Astrocyte of the cerebellum (primary cell): ENCODE measurements around the gene KLB.
"Not testable (repeated sequence)": the region's sequence is repeated elsewhere in the genome, so short reads cannot be mapped to it uniquely, and the experiment has no call there.

Experiments used
- DNase-seq: peaks from one replicate; pipeline ENCODE4 v3.0.0-alpha.2; 2011; ENCODE audit warnings: low read depth
- H3K4me3 ChIP-seq: 2 replicates; pipeline ENCODE4 v1.5.1; 2011; ENCODE audit warnings: mild to moderate bottlenecking, low read depth, low read length, moderate library complexity
- in situ Hi-C: cut with HindIII; loops from 2 replicates; pipeline ENCODE4 v1.10.0; 2017; ENCODE audit warnings: low sequenced_read_pairs
- TF ChIP-seq, protein P1 (sequence below): IDR thresholded peaks from 2 replicates; pipeline ENCODE4 v1.5.1; 2012; ENCODE audit warnings: low read length, low read depth, moderate library complexity, mild to moderate bottlenecking; ENCODE audit errors: missing control alignments

The KLB gene

DNA sequence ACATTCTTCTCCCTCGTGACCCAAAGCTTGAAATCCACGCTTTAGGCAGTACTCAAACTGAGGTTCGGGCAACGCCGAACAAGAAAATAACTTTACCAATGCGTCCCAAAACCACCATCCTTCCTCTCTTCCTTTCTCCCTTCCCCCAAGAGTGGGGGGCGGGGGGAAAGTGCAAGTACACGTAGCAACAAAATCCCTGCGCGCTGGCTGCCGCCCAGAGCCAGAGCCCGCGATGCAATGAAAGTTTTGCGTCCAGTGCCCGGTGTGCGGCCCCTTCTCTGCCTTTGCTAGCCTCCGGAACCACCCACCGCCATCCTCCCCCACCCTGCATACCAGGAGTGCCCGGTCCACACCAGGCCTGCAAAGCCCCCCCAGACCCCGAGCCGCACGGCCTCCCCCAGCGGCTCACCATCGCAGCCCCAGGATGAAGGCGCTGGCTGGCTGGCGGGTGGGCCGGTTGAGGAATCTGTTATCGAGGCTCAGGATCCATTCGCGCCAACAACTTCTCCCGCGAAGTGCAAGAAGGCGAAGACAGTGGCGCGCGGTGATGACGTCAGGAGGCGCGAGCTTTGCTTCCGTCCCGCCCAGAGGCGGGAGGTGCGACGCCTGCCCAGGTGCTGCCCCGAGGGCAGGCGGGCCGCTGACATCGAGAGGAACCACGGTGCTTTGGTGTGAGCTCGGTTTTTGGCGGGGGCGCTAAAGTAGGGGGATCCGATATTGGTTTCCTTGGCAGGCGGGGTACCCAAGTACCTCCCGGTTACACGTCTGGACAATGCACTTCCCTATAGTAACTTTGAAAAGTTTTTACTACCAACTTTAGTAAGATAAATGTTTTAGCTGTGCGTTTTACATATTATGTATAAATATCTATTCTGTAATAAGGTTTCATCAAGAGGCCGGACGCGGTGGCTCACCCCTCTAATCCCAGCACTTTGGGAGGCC is 40.6 kb upstream of the KLB start, which contains the start of gene RFC1:
Gene RFC1 (minus strand): TSS at position 533 of the 942 bp plus-strand sequence. CDS start 121 bp downstream, at position 412.
- TF ChIP-seq, protein P1, sequence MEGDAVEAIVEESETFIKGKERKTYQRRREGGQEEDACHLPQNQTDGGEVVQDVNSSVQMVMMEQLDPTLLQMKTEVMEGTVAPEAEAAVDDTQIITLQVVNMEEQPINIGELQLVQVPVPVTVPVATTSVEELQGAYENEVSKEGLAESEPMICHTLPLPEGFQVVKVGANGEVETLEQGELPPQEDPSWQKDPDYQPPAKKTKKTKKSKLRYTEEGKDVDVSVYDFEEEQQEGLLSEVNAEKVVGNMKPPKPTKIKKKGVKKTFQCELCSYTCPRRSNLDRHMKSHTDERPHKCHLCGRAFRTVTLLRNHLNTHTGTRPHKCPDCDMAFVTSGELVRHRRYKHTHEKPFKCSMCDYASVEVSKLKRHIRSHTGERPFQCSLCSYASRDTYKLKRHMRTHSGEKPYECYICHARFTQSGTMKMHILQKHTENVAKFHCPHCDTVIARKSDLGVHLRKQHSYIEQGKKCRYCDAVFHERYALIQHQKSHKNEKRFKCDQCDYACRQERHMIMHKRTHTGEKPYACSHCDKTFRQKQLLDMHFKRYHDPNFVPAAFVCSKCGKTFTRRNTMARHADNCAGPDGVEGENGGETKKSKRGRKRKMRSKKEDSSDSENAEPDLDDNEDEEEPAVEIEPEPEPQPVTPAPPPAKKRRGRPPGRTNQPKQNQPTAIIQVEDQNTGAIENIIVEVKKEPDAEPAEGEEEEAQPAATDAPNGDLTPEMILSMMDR = no peak
- in situ Hi-C loops = no loop called here
- H3K4me3 ChIP-seq = peak within 1 kb of the TSS; percentile 96
- peak; percentile 83 for DNase-seq

DNA sequence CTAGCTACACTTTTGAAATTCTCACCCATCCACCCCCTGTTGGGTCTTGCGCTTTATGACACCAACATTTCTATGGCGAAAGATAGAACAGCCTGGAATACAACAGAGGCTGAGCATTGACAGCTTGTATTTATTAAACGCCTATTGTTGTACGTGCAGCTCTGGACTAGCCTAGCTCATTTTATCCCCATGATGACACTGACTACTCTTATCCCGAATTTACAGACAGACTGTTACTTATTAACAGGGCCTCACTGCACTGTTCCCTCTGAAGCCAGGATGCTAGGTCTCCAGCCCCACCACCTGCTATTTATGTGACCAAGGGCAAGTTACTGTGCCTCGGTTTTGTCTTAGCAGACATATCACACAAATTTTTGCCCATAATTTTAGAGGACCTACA is 39.6 kb upstream of the KLB start:
- in situ Hi-C loops = no loop called here
- no peak for DNase-seq
- no peak overlapping the region for H3K4me3 ChIP-seq
- TF ChIP-seq, protein P1 = no peak

DNA sequence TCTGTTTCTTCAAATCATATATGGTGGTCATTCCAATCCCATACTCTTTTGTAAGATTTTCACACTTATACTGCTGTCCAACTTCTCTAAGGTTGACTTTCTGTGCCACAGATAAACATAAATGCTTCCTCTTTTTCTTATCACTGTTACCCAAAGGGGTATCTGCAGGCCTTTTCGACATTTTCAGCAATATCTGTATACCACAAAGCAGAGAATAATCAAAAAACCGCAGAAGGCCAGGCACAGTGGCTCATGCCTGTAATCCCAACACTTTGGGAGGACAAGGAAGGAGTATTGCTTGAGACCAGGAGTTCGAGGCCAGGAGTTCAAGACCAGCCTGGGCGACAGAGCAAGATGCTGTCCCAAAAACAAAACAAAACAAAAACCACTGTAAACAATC is 37.4 kb upstream of the KLB start:
- no peak overlapping the region for H3K4me3 ChIP-seq
- no peak for DNase-seq
- in situ Hi-C loops = no loop called here
- TF ChIP-seq, protein P1 = no peak

DNA sequence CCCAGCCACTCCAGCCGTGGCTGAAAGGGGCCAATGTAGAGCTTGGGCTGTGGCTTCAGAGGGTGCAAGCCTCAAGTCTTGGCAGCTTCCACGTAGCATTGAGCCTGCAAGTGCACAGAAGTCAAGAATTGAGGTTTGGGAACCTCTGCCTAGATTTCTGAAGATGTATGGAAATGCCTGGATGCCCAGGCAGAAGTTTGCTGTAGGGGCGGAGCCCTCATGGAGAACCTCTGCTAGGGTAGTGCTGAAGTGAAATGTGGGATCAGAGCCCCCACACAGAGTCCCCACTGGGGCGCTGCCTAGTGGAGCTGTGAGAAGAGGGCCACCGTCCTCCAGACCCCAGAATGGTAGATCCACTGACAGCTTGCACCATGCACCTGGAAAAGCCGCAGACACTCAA is 35.5 kb upstream of the KLB start:
- in situ Hi-C loops = not testable (repeated sequence)

DNA sequence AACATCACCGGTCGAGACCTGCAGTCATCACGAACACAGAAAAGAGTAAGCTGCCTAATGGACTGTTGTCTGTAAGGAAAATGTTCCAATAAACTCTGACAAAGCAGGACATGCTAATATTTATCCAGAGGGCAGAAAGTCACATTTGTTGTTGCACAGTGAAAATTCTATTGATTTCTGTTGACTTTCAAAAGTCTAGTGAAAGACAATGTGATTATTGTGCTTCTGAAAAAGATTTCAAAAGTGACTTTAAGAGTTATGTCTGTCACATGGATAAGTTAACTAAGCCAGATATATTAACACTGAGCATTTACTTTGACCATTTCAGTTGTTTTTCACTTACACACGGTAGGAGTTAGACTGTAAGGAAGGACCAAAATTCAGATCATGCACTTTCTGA is 31.3 kb upstream of the KLB start:
- in situ Hi-C loops = no loop called here

More for the DNA sequence above, 35.5 kb upstream of the KLB start:
- H3K4me3 ChIP-seq, DNase-seq: not testable (repeated sequence)

DNA sequence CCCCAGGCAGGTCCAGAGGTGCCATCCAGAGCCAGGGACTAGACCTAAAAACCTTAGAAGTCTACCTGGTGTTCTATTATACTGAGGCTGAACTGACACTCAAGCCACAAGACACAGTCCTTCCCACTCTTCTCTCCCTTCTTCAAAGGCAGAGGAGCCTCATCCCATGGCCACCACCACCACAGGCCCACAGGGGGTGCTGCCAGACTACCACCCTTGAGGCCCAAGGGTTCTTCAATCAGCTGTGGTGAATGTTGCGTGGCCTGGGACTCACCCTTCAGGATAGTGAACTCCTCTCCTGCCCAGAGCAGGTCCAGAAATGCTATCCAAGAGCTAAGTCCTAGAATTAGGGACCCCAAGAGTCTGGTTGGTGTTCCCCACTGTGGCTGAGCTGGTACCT is 23.0 kb upstream of the KLB start:
- DNase-seq = no peak
- H3K4me3 ChIP-seq = no peak overlapping the region
- TF ChIP-seq, protein P1 = no peak
- in situ Hi-C loops = no loop called here

More for the DNA sequence above, 31.3 kb upstream of the KLB start:
- no peak overlapping the region for H3K4me3 ChIP-seq
- TF ChIP-seq, protein P1 = no peak
- DNase-seq = no peak

DNA sequence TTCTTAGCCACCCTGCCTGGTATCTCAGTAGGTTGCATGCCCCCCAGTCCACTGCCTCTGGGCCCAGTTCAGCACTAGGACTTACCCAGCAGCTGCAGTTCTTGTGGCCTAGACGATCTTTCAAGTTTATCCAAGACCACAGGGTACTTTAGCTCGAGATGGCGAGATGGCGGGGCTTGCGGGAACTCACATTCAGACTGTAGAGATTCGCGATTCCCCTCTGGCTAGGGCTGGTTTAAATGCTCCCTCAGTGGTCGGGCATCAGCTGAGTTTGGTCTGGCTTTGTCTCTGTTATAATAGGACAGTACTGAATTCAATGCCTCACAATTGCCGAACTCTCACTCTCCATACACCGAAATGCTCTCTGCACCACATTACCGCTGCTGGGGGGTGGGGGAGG is 22.2 kb upstream of the KLB start:
- in situ Hi-C loops = no loop called here
- H3K4me3 ChIP-seq = no peak overlapping the region
- no peak for DNase-seq
- TF ChIP-seq, protein P1 = no peak
